Kidney (tissue), 14 donors: ENCODE data around the gene SLC38A2. TPM values are rescaled to one million over a fixed set of nuclear protein-coding genes. Genes with fewer than 3 reads are reported as not detected.

ENCODE experiments used
- DNase-seq, 5 donors: peaks; one replicate each; pipeline ENCODE4 v3.0.0-alpha.2; 2013 to 2020
- FAIRE-seq: peaks from 2 replicates; lab custom pipeline; 2012; peaks lifted over from hg19 to GRCh38; lab: Jason Lieb, UNC
- H3K27ac ChIP-seq, 2 donors: one replicate each; pipeline ENCODE4 v1.7.0; 2013; ENCODE audit warnings: low read depth in 2 of 2, low read length in 2 of 2, inconsistent platforms in 1 of 2
- H3K27me3 ChIP-seq: one replicate; pipeline ENCODE4 v1.7.1; 2013; ENCODE audit warnings: low read length, inconsistent platforms; ENCODE audit not compliant: control insufficient read depth, insufficient read depth
- H3K36me3 ChIP-seq, 3 donors: one replicate each; pipeline versions ENCODE4 v1.7.0 to v1.7.1; 2013; ENCODE audit warnings: low read length in 3 of 3, control low read depth in 1 of 3, inconsistent platforms in 1 of 3; ENCODE audit not compliant: insufficient read depth in 3 of 3, control insufficient read depth in 2 of 3
- H3K4me1 ChIP-seq, 3 donors: one replicate each; pipeline versions ENCODE4 v1.7.0 to v1.7.1; 2013; ENCODE audit warnings: low read length in 3 of 3, inconsistent platforms in 1 of 3, low read depth in 1 of 3; ENCODE audit not compliant: control insufficient read depth in 2 of 3, insufficient read depth in 2 of 3
- H3K4me3 ChIP-seq, 3 donors: one replicate each; pipeline versions ENCODE4 v1.7.0 to v1.8.1; 2013; ENCODE audit warnings: low read length in 3 of 3, control low read depth in 1 of 3, inconsistent platforms in 1 of 3
- H3K9ac ChIP-seq, 3 donors: one replicate each; pipeline versions ENCODE4 v1.7.0 to v1.7.1; 2013; ENCODE audit warnings: low read length in 3 of 3, control low read depth in 1 of 3, inconsistent platforms in 1 of 3
- H3K9me3 ChIP-seq, 3 donors: one replicate each; pipeline versions ENCODE4 v1.7.0 to v1.7.1; 2013; ENCODE audit warnings: low read length in 3 of 3, control low read depth in 1 of 3, inconsistent platforms in 1 of 3; ENCODE audit not compliant: control insufficient read depth in 2 of 3, insufficient read depth in 1 of 3
- intact Hi-C: fragments of 100-400 bp; cut with DNase I; formaldehyde crosslinking; loops from one replicate; pipeline ENCODE4 v1.11.1; 2022
- polyA plus RNA-seq: library from polyadenylated mRNA; stranded (reverse); fragments of 350-450 nt; fragmentation: Illumina TruSeq; extraction: RNeasy Lipid Tissue Mini Kit (QIAGEN cat#74804); gene quantifications from one replicate; pipeline ENCODE4 v1.2.3, GENCODE V29; 2014; ENCODE audit warnings: low read depth, low replicate concordance; ENCODE audit not compliant: insufficient read depth
- total RNA-seq: library from RNA; stranded (reverse); fragmentation: NEBNext Ultra II Directional; extraction: Animal tissue kit (Norgen Biotek cat#: 25700); gene quantifications from one replicate; pipeline ENCODE4 v1.2.1, GENCODE V29; 2021
- TF ChIP-seq, protein P1 (sequence below): IDR thresholded peaks from 3 replicates; pipeline ENCODE4 v1.5.1; 2012; ENCODE audit warnings: mild to moderate bottlenecking, moderate library complexity, borderline replicate concordance; ENCODE audit not compliant: insufficient read depth; ENCODE audit errors: extremely low read depth
- donor health status: control.
- donor health status: control.
- donor health status: control.
- donor health status: control.
- donor health status: control.
- donor health status: DM: yes; HTN: yes; CAD: no.
- donor health status: Normal renal cell carcinoma (clear cell type).

The SLC38A2 gene
- total and polyA plus RNA-seq, 2 donors from 2014 or later, result 38.6 to 189 TPM

GRCh38 chr12:46395388-46395787, 22.8 kb upstream of the SLC38A2 start:
- FAIRE-seq, result no peak
- Histone ChIP-seq H3K9me3 (no peaks in the 10 kb centered on the region), H3K4me3 (no peak overlapping the region), H3K27ac (no peak overlapping the region), H3K36me3 (no peaks in the 10 kb centered on the region), H3K9ac (no peak overlapping the region), H3K27me3 (no peaks in the 10 kb centered on the region), H3K4me1 (peaks cover 0 to 8% (median 4%) of the 10 kb centered on the region in 3 donors)
- TF ChIP-seq, protein P1, sequence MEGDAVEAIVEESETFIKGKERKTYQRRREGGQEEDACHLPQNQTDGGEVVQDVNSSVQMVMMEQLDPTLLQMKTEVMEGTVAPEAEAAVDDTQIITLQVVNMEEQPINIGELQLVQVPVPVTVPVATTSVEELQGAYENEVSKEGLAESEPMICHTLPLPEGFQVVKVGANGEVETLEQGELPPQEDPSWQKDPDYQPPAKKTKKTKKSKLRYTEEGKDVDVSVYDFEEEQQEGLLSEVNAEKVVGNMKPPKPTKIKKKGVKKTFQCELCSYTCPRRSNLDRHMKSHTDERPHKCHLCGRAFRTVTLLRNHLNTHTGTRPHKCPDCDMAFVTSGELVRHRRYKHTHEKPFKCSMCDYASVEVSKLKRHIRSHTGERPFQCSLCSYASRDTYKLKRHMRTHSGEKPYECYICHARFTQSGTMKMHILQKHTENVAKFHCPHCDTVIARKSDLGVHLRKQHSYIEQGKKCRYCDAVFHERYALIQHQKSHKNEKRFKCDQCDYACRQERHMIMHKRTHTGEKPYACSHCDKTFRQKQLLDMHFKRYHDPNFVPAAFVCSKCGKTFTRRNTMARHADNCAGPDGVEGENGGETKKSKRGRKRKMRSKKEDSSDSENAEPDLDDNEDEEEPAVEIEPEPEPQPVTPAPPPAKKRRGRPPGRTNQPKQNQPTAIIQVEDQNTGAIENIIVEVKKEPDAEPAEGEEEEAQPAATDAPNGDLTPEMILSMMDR, result no peak
- DNase-seq, result no peak
- intact Hi-C loops, result no loop called here

- Histone ChIP-seq H3K4me1 (peaks cover 2 to 17% (median 15%) of the 10 kb centered on the region in 3 donors), H3K36me3 (no peaks in the 10 kb centered on the region), H3K9ac (no peak overlapping the region), H3K9me3 (no peaks in the 10 kb centered on the region), H3K27ac (no peak overlapping the region), H3K4me3 (no peak overlapping the region), H3K27me3 (no peaks in the 10 kb centered on the region)
- TF ChIP-seq, protein P1, result no peak
- FAIRE-seq (no peak), DNase-seq (no peak)
- intact Hi-C loops, result no loop called here
Observed at GRCh38 chr12:46391630-46392029, 19.1 kb upstream of the SLC38A2 start.

DNA sequence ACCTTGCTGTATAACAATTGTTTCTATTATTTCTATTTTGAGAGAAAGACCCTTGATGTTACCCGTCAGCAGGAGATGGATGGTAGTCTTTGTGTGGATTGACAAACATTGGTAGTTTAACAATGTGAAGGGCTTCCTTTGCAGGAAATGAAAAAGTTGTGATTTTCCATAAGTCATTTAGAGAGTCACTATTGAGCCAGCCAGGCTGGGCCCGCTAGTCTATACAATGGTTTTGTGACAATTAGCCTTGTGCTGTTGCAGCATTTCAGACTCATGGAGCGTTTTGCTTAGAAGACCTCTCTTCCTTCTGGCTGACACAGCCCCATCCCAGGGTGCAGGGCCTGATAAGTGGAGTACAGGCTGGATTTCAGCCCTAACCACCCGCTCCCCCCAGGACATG, 18.3 kb upstream of the SLC38A2 start:
- TF ChIP-seq, protein P1, result no peak
- Histone ChIP-seq H3K9me3 (no peaks in the 10 kb centered on the region), H3K36me3 (no peaks in the 10 kb centered on the region), H3K27ac (peak overlapping the region; percentile 10 to 11), H3K27me3 (no peaks in the 10 kb centered on the region), H3K9ac (no peak overlapping the region), H3K4me3 (no peak overlapping the region), H3K4me1 (peaks cover 2 to 17% (median 15%) of the 10 kb centered on the region in 3 donors)
- no peak for DNase-seq
- no peak for FAIRE-seq
- intact Hi-C loops, result no loop called here

- H3K36me3 ChIP-seq, result no peaks in the 10 kb centered on the region
- H3K27ac ChIP-seq, result peak overlapping the region in 1 of 2 donors; percentile 1
- peaks cover 2 to 18% (median 17%) of the 10 kb centered on the region in 3 donors for H3K4me1 ChIP-seq
- intact Hi-C loops, result no loop called here
- FAIRE-seq (no peak), DNase-seq (no peak)
- H3K27me3 ChIP-seq, result no peaks in the 10 kb centered on the region
- TF ChIP-seq, protein P1, result no peak
- no peak overlapping the region for H3K4me3 ChIP-seq
- no peaks in the 10 kb centered on the region for H3K9me3 ChIP-seq
- H3K9ac ChIP-seq, result no peak overlapping the region
Observed at GRCh38 chr12:46390304-46390703, 17.7 kb upstream of the SLC38A2 start.
